Caco-2 (cell line): ENCODE results near the gene GON7. TPM values are rescaled to one million over a fixed set of nuclear protein-coding genes. Genes with fewer than 3 reads are reported as not detected.
"Not testable (repeated sequence)": the region's sequence is repeated elsewhere in the genome, so short reads cannot be mapped to it uniquely, and the experiment has no call there.

ENCODE experiments used
- BruUV-seq: library from RNA; stranded (reverse); fragments of 400-500 nt; replicated peaks from 2 replicates; lab custom pipeline; 2021; lab: Mats Ljungman, UMichigan
- CTCF ChIA-PET: fragments of 300-600 bp; sonication (Branson Sonifier 250); formaldehyde crosslinking; loops from one replicate; lab custom pipeline; 2022; ENCODE audit warnings: antibody characterized with exemption; lab: Charles Lee
- POLR2A ChIA-PET: fragments of 300-600 bp; sonication (Branson Sonifier 250); formaldehyde crosslinking; loops from one replicate; lab custom pipeline; 2022; ENCODE audit warnings: antibody characterized with exemption; lab: Charles Lee
- DNase-seq, 2 experiments: peaks; one replicate each; pipeline versions ENCODE4 v3.0.0 to v3.0.0-alpha.2; 2020 to 2022
- H3K27me3 ChIP-seq: replicated peaks from 2 replicates; pipeline ENCODE4 v1.6.0; 2011; ENCODE audit warnings: low read length; ENCODE audit not compliant: control insufficient read depth, insufficient read depth
- H3K36me3 ChIP-seq: 2 replicates; pipeline ENCODE4 v1.5.1; 2011; ENCODE audit warnings: low read length; ENCODE audit not compliant: control insufficient read depth, insufficient read depth
- H3K4me1 ChIP-seq: fragments of 250-450 bp; sonication (Bioruptor Pico); 2 replicates; pipeline ENCODE4 v1.5.1; 2020; ENCODE audit warnings: mild to moderate bottlenecking
- H3K4me3 ChIP-seq: 2 replicates; pipeline ENCODE4 v1.5.1; 2011; ENCODE audit warnings: low read depth, mild to moderate bottlenecking, control low read depth, low read length
- H3K9me3 ChIP-seq: fragments of 250-450 bp; sonication (Bioruptor Pico); 2 replicates; pipeline ENCODE4 v1.5.1; 2020; ENCODE audit warnings: mild to moderate bottlenecking, moderate library complexity
- H3K27ac Mint-ChIP-seq: one replicate; pipeline ENCODE4 v1.8.0; 2022; ENCODE audit warnings: mixed read lengths; ENCODE audit not compliant: unreplicated experiment
- H3K27me3 Mint-ChIP-seq: one replicate; pipeline ENCODE4 v1.8.0; 2022; ENCODE audit warnings: mixed read lengths; ENCODE audit not compliant: insufficient read depth, unreplicated experiment
- H3K36me3 Mint-ChIP-seq: one replicate; pipeline ENCODE4 v1.8.0; 2022; ENCODE audit warnings: mild to moderate bottlenecking, mixed read lengths; ENCODE audit not compliant: insufficient read depth, unreplicated experiment
- H3K4me1 Mint-ChIP-seq: one replicate; pipeline ENCODE4 v1.8.0; 2022; ENCODE audit warnings: low read depth, mixed read lengths; ENCODE audit not compliant: unreplicated experiment
- H3K4me3 Mint-ChIP-seq: one replicate; pipeline ENCODE4 v1.8.0; 2022; ENCODE audit warnings: mild to moderate bottlenecking, moderate library complexity, mixed read lengths; ENCODE audit not compliant: unreplicated experiment
- H3K9me3 Mint-ChIP-seq: one replicate; pipeline ENCODE4 v1.8.0; 2022; ENCODE audit warnings: mixed read lengths; ENCODE audit not compliant: unreplicated experiment
- intact Hi-C: fragments of 100-400 bp; cut with micrococcal nuclease; formaldehyde crosslinking; loops from one replicate; pipeline ENCODE4 v1.10.0; 2022; ENCODE audit not compliant: unreplicated experiment
- total RNA-seq: library from RNA; stranded (reverse); gene quantifications from 2 replicates; pipeline ENCODE4 v1.2.3, GENCODE V29; 2022
- TF ChIP-seq, protein P1 (sequence below), 2 experiments: fragments of 200-600 bp in 1 of 2; IDR thresholded peaks; 1 replicate in 1 of 2; 2 replicates in 1 of 2; pipeline versions ENCODE4 v1.5.1 to v1.8.0; 2011 to 2022; ENCODE audit warnings: antibody characterized with exemption in 1 of 2, control low read depth in 1 of 2, inconsistent platforms in 1 of 2, low read depth in 1 of 2, low read length in 1 of 2, mild to moderate bottlenecking in 1 of 2, moderate library complexity in 1 of 2; ENCODE audit not compliant: insufficient read depth in 1 of 2, severe bottlenecking in 1 of 2, unreplicated experiment in 1 of 2

Gene GON7
- total RNA-seq, 1 experiment from 2014 or later = 10.8 TPM

- Mint-ChIP-seq H3K9me3 (no peaks in the 10 kb centered on the region), H3K36me3 (no peaks in the 10 kb centered on the region), H3K27ac (peak overlapping the region; percentile 8), H3K4me1 (no peaks in the 10 kb centered on the region), H3K4me3 (peak overlapping the region; percentile 86), H3K27me3 (no peaks in the 10 kb centered on the region)
- no peaks in the 10 kb centered on the region for H3K36me3 ChIP-seq
- TF ChIP-seq, protein P1, sequence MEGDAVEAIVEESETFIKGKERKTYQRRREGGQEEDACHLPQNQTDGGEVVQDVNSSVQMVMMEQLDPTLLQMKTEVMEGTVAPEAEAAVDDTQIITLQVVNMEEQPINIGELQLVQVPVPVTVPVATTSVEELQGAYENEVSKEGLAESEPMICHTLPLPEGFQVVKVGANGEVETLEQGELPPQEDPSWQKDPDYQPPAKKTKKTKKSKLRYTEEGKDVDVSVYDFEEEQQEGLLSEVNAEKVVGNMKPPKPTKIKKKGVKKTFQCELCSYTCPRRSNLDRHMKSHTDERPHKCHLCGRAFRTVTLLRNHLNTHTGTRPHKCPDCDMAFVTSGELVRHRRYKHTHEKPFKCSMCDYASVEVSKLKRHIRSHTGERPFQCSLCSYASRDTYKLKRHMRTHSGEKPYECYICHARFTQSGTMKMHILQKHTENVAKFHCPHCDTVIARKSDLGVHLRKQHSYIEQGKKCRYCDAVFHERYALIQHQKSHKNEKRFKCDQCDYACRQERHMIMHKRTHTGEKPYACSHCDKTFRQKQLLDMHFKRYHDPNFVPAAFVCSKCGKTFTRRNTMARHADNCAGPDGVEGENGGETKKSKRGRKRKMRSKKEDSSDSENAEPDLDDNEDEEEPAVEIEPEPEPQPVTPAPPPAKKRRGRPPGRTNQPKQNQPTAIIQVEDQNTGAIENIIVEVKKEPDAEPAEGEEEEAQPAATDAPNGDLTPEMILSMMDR (IDR thresholded peaks at IDR 0.05; ENCODE audit: insufficient read depth in 1 of 2, low read depth in 1 of 2, low read length in 1 of 2, severe bottlenecking in 1 of 2, unreplicated experiment in 1 of 2) = no peak
- no peaks in the 10 kb centered on the region for H3K27me3 ChIP-seq
- H3K4me1 ChIP-seq = no peaks in the 10 kb centered on the region; the same call in 1 of the 2 replicates
- intact Hi-C loops = no loop called here
- H3K4me3 ChIP-seq = peak overlapping the region; percentile 100
- CTCF ChIA-PET = interaction anchor here (0.8 to 2.6 kb wide), 4 partner anchors 15 to 303 kb away, joined by 3 to 24 read pairs (median 4); partner anchors contain the start of genes GON7 and UBR7
- no peaks in the 10 kb centered on the region for H3K9me3 ChIP-seq
- DNase-seq = no peak
- BruUV-seq = TSS peak; percentile 64
- POLR2A ChIA-PET = interaction anchor here (2.6 kb wide), 1 partner anchor 23 kb away, joined by 24 read pairs; the partner anchor contains the start of genes GON7 and UBR7
These were observed 23.1 kb downstream of the GON7 start for GRCh38 chr14:93183596-93184317.

GRCh38 chr14:93175492-93175891, 31.4 kb downstream of the GON7 start:
- Histone ChIP-seq H3K27me3 (no peaks in the 10 kb centered on the region), H3K4me1 (no peaks in the 10 kb centered on the region), H3K4me3 (no peak overlapping the region), H3K36me3 (no peaks in the 10 kb centered on the region), H3K9me3 (no peaks in the 10 kb centered on the region)
- ChIA-PET POLR2A (interaction anchor here (1.0 kb wide), 1 partner anchor 9 kb away, joined by 3 read pairs; the partner anchor contains the start of genes LYSET and MOAP1), CTCF (no interaction called here)
- no peaks in the 10 kb centered on the region for H3K9me3 Mint-ChIP-seq
- no peaks in the 10 kb centered on the region for H3K4me1 Mint-ChIP-seq
- DNase-seq = no peak
- no TSS peak for BruUV-seq
- TF ChIP-seq, protein P1 (IDR thresholded peaks at IDR 0.05; ENCODE audit: insufficient read depth in 1 of 2, low read depth in 1 of 2, low read length in 1 of 2, severe bottlenecking in 1 of 2, unreplicated experiment in 1 of 2) = no peak
- H3K27me3 Mint-ChIP-seq = no peaks in the 10 kb centered on the region
- H3K36me3 Mint-ChIP-seq = no peaks in the 10 kb centered on the region
- H3K4me3 Mint-ChIP-seq = no peak overlapping the region
- intact Hi-C loops = no loop called here
- no peak overlapping the region for H3K27ac Mint-ChIP-seq

DNA sequence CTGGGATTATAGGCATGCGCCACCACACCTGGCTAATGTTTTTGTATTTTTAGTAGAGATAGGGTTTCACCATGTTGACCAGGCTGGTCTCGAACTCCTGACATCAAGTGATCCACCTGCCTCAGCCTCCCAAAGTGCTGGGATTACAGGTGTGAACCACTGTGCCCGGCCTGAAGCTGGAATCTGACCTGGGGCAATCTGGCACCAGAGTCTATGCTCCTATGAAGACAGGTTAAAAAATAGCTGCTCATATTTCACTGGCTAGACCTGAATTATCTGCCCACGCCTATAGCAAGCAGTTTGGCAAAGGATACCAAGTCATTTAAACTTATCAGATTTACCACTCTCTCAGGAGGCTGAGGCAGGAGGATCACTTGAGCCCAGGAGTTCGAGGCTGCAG, 32.1 kb downstream of the GON7 start:
- H3K36me3 ChIP-seq, DNase-seq, H3K4me1 Mint-ChIP-seq, intact Hi-C loops, BruUV-seq, H3K36me3 Mint-ChIP-seq, H3K27me3 ChIP-seq, POLR2A ChIA-PET, H3K27ac Mint-ChIP-seq, CTCF ChIA-PET, H3K4me3 ChIP-seq, H3K4me3 Mint-ChIP-seq, H3K4me1 ChIP-seq, H3K9me3 ChIP-seq, H3K9me3 Mint-ChIP-seq, H3K27me3 Mint-ChIP-seq: not testable (repeated sequence)
